Measurements from ENCODE around the gene PLCG2.
"Not testable (repeated sequence)": the region's sequence is repeated elsewhere in the genome, so short reads cannot be mapped to it uniquely, and the experiment has no call there.

The PLCG2 gene

DNA sequence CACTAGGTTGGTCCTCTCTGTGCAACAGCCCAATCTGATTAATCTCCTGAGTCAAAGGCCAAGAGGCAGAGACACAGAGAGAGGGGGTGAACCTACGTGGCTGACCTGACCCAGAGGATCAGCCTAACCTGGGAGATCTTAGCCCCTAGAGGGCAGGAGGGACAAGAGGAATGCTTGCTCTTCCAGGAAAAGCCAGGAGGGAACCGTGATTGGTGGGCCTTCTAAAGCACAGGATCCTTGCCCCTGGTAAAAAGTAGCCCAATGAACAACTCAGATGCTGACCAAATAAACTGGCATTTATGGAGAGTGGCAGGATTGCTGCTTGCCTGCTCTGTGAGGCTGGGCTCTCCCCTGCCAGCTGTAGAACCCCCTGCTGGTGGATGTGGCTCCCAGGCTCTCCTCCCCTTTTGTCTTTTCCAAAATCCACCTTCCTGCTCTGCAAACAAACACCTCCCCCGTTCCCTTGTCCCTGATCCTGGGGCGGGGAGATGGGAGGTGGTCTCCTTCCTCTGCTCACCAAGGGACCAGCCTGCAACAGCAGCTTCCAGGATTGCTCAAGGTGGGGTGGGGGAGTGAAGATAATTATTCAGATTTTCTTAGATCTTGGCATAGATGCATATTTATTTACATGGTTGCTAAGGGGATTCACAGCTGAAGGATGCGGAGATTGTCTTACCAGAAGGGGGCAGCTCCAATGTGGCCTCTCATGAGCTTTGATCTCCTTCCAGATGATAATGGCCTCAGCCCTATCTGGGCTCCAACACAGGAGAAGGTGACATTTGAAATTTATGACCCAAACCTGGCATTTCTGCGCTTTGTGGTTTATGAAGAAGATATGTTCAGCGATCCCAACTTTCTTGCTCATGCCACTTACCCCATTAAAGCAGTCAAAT is 160.3 kb downstream of the PLCG2 start:
- no peak for DNase-seq (ENCODE audit: low spot score)

DNA sequence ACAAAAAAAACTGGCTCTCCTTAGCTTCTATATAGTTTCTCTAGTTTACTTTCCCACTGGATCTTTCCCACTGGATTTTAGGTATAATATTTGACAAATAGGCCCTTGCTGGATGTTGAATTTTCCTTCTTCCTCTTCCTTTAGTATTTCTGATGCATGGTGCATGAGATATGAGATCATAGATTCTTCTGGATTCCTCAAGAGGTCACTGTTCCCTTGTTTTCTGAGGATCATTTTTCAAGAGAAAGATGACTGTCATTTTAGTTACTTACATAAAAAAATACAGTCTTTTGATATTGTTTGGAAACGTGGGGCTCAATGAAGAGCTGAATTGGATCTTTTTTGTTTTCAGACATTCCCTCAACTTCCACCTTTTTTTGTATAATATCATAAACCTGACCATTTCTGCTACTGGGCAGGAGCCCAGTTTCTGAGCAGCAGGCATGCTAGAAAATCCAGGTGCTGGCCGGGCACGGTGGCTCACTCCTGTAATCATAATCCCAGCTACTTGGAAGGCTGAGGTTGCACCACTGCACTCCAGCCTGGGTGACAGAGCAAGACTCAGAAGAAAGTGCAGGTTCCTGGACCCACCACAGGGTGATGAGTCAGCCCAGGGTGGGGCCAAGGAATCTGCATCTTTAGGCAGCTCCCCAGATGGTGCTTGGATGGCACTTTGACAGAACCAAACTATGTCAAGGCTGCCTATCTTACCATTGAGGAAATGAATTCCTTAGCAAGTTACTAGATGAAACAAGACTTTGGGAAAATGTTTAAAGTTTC is 161.9 kb downstream of the PLCG2 start:
- DNase-seq (ENCODE audit: low spot score), result peak; percentile 62

DNA sequence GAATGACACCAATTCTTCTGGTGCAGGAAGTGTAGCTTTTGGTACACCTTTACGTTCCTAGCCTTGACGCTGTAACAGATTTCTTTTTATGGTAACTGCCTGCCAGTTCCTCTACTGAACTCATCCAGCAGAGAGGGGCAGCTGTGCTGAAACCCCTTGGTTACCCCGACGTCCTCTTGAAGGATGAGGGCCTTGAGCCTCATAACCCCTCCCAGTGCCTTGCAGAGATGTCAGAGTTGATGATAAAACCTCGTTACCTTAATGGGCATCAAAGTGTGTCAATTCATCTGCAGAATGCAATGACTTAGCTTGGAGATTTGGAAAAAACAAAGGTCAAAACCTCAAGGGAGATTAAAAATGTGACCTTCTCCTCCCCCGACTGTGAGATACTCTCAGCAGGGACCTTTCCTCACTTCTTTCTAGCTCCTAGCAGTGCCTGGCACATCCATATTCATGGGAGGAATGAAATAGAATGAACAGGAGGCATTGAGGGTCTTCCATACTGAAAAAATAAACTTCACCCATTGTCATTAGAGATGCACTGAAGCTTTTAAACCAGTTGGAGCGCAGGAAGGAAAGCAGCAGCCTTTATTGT is 163.0 kb downstream of the PLCG2 start:
- no peak for DNase-seq (ENCODE audit: low spot score)

DNA sequence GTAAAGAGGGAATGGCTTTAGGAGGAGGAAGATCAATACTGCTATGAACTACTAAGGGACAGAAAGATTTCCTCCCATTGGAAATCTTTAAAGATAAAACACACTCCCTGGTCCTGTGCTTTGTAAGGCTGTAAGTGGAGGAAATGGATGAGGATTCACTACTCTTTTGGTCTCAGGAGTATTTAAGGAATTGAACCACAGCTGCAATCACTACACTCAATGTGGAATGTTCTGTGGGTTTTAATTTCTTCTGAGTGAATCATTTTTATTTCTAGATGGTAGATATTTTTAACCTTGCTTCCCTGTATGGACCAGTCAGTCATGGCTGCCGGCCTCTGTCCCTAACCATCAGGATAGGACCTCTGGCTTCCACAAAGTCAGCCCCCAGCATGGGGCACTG is 166.6 kb downstream of the PLCG2 start:
- peak; percentile 23 for DNase-seq (ENCODE audit: low spot score)

DNA sequence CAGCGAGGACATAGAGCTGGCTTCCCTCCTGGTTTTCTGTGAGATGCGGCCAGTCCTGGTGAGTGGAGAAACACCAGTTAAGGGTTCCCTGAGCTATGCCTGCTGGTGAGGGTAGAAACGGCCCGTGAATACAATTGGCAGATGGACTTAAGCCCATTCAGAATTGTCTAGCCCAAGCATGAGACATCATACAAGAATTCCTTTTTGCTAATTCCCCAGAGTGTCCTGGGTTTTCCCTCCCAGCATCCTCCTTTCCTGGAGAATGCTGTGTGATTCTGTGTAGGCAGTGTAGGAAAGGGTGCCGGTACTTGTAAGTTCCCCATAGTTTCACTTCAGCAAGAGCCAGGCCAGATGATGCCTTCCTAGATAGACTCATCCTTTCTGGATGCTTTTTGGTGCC is 167.1 kb downstream of the PLCG2 start:
- peak; percentile 6 for DNase-seq (ENCODE audit: low spot score)

DNA sequence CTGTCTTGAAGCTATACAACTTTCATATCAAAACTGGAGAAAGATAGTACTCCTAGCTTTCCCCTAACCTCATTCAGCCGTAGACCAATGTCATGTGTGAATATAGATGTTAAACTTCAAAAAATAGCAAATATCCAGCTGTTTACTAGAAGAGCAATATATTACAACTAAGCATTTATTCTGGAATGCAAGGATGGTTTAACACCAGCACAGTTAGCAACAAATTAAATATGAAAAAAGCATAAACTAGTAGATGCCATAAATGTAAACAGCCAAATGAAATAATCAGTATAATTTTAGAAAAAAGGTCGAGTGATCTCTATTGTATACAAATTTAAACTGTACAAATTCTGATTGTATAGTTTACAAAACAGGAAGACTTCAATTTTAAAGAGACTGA is 172.5 kb downstream of the PLCG2 start:
- no peak for DNase-seq (ENCODE audit: low spot score)

DNA sequence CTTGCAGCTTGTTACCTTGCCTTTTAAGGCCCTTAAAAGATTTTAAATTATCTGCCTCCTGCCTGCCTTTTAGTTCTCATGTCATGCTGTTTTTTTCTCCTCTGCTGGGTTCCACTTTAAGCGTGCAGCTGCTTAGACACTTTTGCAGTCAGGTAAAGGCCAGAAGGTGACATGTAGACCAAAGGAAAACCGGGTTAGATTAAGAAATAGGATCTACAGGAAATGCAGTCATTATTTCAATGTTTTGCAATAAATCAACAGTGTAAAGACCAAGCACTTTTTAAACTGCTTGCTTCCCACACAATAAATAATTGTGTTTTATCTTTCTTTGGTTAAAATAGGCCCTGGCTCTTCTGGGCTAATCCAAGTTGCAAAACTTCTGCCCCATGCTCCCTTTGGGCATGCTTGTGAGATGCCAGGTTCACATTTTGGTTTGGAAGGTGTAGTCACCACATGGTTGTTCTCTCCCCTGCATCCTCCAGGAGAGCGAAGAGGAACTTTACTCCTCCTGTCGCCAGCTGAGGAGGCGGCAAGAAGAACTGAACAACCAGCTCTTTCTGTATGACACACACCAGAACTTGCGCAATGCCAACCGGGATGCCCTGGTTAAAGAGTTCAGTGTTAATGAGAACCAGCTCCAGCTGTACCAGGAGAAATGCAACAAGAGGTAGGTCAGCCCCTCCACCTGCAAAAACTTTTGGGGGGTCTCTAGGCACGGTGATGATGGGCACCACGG is 177.3 kb downstream of the PLCG2 start:
- no peak for DNase-seq (ENCODE audit: low spot score)

DNA sequence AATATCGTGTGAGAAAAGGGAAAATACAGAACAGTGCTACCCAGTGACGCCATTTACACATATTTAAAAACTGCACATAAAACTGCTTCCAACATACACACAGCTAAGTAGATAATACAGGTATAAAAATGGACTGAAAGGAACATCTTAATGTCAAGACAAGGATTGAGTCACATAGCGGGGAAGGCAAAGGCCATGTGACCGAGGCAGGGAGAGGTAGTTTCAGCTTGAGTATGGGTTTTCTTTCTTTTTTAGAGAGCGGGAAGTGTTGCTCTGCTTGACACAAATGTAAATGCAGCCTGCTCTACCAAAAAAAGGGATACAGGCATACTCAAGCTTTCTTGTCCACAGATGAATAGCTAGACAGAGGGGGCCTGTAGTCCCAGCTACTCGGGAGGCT is 185.7 kb downstream of the PLCG2 start:
- no peak for DNase-seq (ENCODE audit: low spot score)

DNA sequence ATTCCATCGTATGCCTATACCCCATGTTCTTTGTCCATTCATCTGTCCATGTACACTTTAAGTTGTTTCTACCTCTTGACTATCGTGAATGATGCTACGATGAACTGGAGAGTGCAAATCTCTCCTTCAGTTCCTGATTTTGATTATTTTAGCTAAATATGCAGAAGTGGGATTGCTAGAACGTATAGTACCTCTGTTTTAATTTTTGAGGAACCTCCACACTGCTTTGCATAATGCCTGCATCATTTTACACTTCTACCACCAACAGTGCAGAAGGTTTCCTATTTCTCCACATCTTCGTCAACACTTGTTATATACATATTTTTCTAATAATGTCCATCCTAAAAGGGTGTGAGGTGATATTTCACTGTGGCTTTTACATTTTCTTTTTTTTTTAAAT is 188.3 kb downstream of the PLCG2 start:
- no peak for DNase-seq (ENCODE audit: low spot score)

DNA sequence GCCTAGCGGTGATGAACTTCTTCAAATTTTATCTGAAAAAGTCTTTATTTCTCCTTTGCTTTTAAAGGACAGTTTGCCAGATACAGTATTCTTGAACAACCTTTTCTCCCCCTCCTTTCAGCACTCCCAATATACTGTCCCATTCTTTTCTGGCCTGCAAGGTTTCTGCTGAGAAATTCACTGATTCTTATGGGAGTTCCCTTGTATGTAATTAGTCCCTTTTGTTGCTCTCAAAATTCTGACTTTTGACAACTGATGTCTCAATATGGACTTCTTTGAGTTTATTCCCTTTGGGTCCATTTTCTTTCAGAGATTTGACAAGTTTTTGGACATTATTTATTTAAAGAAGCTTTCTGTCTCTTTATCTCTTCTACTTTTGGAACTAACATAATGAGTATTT is 192.8 kb downstream of the PLCG2 start:
- no peak for DNase-seq (ENCODE audit: low spot score)

DNA sequence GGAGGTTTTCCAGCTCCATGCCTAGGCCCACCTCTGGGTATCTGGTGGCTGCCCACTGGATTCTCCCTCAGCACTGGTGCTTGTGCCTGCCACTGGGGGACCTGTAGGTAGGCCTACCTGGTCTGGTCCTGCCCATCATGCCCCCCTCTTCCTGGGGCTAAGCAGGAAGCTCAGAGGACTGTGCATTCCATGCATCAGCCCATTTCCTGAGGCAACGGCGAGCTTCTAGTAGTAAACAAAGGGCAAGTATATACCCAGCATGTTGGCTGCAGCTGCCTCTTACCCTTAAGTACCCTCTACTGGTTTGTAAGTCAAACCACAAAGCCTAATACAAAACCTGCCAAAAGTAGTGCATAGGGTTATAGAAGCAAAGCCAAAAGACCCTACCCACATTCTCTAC is 194.6 kb downstream of the PLCG2 start:
- no peak for DNase-seq (ENCODE audit: low spot score)

DNA sequence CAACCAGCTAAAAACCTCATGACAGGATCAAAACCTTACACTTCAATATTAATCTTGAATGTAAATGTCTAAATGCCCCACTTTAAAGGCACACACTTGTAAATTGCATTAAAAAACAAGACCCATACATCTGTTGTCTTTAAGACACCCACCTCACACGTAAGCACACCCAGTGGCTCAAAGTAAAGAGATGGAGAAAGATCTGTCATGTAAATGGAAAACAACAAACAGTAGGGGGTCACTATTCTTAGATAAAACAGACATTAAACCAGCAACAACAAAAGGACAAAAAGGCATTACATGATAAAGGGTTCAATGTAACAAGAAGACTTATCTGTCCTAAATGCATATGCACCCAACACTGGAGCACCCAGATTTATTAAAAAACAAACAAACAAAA is 196.5 kb downstream of the PLCG2 start:
- DNase-seq (ENCODE audit: low spot score), result no peak

DNA sequence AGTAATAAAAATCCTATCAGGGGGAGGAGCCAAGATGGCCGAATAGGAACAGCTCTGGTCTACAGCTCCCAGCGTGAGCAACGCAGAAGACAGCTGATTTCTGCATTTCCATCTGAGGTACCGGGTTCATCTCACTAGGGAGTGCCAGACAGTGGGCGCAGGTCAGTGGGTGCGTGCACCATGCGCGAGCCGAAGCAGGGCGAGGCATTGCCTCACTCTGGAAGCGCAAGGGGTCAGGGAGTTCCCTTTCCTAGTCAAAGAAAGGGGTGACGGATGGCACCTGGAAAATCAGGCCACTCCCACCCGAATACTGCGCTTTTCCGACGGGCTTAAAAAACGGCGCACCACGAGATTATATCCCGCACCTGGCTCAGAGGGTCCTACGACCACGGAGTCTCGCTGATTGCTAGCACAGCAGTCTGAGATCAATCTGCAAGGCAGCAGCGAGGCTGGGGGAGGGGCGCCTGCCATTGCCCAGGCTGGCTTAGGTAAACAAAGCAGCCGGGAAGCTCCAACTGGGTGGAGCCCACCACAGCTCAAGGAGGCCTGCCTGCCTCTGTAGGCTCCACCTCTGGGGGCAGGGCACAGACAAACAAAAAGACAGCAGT is 198.3 kb downstream of the PLCG2 start:
- not testable (repeated sequence) for DNase-seq (ENCODE audit: low spot score)

DNA sequence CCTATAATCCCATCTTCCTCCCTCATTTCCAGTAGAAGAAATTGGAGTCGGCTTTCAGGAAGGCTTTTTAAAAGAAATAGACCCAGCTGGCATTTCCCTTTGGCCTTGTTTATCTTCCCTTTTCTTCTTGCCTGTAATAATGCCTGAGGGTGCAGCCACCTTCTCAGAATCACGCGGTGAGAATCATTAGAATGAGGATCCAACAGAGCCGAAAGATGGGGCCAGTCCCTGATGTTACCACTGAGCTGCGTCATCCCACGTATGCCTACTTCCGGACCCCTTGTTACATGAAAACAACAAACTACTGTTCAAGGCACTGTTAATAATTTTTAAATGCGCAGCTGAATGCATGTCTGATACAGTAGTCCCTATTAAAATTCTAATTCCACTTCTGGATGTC is 208.0 kb downstream of the PLCG2 start:
- no peak for DNase-seq (ENCODE audit: low spot score)

DNA sequence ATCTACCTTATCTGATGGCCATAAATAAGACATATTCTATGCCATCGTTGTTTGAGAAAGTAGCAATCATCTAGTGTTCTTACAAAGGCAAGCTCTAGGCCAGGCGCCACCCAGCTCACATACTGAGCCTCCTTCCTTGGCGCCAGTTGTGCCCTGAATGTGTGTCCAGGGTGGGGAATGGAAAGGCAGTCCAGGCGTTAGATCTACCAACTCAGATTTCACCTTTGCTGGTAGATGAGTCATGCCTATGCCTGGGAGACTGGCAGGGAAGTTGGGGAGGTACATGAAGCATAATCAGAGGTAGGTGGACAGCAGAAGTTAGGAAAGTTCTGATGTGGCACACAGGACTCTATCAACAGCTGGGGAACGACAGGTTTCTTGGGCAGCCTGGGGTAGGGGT is 208.6 kb downstream of the PLCG2 start:
- no peak for DNase-seq (ENCODE audit: low spot score)

DNA sequence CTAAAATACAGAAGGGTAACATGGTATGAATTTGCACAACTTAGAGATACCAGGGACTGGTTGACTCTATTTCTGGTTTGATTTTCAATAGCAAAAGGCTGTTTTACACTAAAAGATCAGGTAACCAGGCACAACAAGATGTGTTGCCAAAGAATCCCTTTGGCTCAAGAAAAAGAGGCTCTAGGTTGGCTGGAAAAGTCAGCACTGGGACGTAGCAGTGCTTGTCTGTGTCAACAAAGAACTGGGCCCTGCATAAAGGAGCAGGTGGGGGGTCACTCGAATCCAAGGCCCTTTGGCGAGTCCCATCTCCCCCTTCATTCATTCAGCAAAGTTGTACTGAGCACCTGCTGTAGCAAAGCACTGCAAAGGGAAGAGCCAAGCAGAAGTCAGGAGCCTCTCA is 213.8 kb downstream of the PLCG2 start:
- DNase-seq (ENCODE audit: low spot score), result no peak

DNA sequence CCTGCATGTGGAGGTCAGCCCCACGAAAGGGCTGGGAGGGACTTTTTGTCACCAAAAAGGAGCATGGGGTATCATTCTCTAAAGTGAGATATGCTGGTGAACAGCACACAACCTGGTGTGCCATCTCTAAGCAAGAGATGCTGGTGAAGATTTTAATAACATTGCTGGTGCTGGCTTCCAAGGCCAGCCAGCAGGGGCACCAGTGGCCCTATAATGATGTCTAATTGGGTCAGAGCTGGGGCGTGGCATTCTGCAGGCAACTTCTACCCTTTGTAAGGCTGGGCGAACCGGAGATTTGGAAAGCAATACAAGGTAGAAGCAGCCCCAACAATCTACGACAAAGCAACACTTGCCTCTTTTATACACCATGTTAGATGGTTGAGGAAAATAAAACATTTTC is 215.4 kb downstream of the PLCG2 start:
- no peak for DNase-seq (ENCODE audit: low spot score)

DNA sequence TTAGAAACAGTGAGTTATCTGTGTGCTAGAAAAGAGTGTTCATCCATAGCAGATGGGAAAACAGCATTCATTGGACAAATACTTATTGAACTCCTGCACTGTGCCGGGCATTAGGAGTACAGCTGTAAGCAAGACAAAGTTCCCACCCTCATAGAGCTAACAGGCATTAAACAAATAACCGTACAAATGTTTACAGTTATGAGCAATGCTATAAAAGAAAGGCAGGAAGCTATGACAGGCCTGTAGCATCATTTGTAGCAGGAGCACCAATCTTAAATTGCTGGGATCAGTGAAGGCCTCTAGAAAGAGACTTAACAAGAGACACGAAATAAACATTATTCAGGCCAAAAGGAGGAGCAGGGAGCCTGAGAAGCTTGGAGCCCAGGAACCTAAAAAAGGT is 216.6 kb downstream of the PLCG2 start:
- DNase-seq (ENCODE audit: low spot score), result no peak

DNA sequence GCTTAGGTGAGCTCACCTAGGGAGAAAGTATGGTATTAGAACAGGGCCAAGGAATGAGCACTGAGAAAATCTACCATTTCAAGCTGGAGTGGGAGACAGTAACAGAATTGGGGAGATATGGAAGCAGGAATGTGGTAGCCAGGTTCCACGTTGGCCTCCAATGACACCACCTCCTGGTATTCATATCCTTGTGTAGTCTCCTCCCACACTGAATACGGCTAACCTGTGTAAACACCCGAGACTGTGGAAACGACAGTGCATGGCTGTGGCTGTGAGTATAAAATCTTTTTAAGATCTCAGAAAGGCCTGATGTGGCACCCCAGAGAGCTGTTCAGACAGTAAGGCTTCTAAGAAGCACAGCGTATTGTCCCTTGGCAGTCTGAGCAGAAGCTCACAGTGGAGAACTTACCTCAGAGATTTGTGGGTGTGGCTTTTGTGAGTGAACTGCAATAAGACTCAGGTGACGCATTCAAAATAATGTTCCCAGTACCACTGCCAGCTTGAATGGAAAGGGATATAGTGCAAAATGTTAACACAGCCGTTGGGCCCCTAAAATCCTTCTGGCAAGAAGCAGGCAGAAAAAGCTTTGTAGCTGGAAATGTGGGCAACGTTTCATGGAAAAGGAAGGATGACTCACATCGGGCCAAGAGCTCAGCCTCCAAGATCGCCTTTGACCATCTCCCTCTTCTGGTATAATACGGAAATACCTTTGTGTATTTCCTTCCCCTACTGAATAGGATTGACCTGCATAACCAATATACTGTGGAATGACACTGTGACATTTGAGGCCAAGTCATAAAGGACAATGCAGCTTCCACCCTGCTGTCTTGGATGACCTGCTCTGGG is 217.8 kb downstream of the PLCG2 start:
- peak; percentile 56 for DNase-seq (ENCODE audit: low spot score)

DNA sequence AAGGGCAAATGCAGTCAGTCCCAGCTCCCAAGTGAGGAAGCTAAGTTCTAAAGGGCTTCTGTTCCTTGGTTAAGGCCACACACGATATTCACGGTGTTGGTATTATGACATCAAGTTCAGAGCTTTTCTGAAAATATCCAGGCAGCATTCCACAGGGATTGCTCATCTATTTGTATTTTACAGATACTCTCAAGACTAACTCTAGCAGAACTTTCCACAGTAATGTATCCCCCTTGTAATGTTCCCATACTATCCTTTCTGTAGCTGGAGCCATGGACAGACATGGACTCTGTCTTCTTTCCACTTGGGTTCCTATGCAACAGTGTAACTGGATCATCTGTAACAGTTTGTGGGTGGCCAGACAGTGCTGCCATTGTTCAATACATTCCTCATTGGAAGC is 218.6 kb downstream of the PLCG2 start:
- peak; percentile 77 for DNase-seq (ENCODE audit: low spot score)

DNA sequence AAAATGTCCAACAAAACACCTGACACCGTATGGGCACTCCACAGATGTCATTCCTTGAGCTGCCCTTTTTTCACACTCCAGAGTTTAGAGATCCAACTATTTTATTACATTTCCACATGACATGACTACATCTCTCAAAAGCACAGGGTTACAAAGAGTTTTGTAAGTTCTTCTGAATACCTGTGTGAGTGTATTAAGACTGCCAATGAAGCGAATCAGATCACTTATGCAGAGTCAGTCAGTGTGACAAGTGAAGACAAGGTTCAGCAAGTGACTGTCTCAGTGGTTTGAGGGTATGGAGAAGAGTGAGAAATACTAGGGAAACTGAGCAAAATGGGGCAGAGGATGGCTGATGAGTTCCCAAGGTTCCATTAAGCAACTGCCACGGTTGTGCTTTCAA is 223.7 kb downstream of the PLCG2 start:
- DNase-seq (ENCODE audit: low spot score), result peak; percentile 51
